Activated CD8-positive, alpha-beta memory T cell treated with anti-CD3 and anti-CD28 coated beads for 36 hours (primary cell): ENCODE results near the gene JMJD1C. TPM values are rescaled to one million over a fixed set of nuclear protein-coding genes. Genes with fewer than 3 reads are reported as not detected.

Experiments used
- CTCF ChIA-PET: fragments of 350-600 bp; sonication (Branson Sonifier 250); formaldehyde crosslinking; loops from one replicate; lab custom pipeline; 2021; ENCODE audit warnings: antibody characterized with exemption; lab: Charles Lee
- POLR2A ChIA-PET: fragments of 350-600 bp; sonication (Branson Sonifier 250); formaldehyde crosslinking; loops from one replicate; lab custom pipeline; 2021; ENCODE audit warnings: antibody characterized with exemption; lab: Charles Lee
- total RNA-seq, 2 experiments: library from RNA; stranded (reverse); gene quantifications; one replicate each; pipeline ENCODE4 v1.2.3, GENCODE V29; 2021

Gene JMJD1C
- total RNA-seq, 2 experiments from 2014 or later = 41.1 to 43.2 TPM

DNA sequence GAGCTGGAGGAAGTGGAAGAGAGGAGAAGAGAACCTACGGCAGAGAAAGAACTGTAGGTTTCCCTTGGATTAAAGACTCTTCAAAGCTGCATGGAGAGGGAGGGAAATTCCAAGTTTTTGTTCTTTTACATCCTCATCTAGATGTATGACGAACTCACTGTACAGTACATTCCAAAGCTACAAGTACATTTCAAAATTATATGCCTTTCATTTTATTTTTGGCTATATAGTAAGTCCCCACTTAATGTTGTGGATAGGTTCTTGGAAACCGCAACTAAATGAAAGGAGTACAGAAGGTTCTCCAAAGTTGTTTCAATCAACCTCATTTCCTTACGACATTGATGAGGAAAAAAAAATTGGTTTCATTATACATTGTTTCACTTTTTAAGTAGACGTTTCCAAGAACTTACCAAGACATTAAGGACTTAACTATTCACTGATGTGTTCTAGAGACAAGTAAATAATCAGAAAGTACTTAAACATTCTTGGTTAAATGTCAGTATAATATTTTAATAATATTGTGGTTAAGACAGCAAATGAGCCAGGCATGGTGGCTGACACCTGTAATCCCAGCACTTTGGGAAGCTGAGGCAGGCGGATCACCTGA lies 16.1 kb upstream of the JMJD1C start:
- POLR2A ChIA-PET = no interaction called here
- CTCF ChIA-PET = no interaction called here

DNA sequence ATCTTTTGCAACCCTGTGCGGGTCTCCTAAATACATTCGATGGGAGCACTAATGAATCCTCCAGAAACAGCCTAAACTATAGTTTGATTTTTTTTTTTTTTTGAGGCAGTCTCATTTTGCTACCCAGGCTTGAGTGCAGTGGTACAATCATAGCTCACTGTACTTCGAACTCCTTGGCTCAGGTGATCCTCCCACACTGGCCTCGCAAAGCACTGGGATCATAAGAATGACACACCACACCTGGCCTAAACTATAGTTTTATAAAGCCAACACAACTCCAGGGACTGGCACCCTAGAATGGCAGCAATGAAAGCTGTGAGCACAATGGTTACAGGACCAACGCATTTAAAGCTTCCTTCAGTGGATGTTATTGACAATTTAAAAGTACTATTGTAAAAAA lies 14.5 kb upstream of the JMJD1C start:
- ChIA-PET CTCF (no interaction called here), POLR2A (no interaction called here)

DNA sequence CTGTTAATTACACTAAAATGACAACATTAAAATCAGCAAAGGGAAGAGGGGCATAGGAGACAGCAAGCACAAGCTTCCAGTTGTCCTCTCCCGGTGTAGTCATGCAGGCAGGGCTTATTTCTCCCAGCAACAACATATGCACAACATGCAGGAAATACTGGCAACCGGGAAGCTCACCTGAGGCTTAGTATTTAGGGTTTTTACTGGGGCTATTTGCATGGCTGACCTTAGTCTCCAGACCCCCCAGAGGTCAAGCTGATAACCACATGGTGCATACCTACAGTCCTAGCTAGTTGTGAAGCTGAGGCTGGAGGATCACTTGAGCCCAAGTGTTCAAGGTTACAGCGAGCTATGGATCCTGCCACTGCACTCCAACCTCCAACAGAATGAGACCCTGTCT lies 12.8 kb upstream of the JMJD1C start:
- ChIA-PET POLR2A (no interaction called here), CTCF (interaction anchor here (1.4 kb wide), 1 partner anchor 312 kb away, joined by 3 read pairs; no protein-coding TSS in a partner anchor)

DNA sequence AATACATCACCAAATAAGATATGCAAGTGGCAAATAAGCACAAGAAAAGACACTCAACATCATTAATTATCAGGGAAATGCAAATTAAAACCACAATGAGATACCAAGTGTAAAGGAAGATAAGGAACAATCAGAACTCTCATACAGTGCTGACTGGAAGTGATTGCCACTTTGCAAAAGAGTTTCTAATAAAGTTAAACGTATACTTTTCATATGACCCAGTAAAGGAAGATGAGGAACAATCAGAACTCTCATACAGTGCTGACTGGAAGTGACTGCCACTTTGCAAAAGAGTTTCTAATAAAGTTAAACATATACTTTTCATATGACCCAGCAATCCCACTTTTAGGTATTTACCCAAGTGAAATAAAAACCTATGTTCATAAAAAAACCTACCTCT lies 12.2 kb upstream of the JMJD1C start:
- POLR2A ChIA-PET = no interaction called here

DNA sequence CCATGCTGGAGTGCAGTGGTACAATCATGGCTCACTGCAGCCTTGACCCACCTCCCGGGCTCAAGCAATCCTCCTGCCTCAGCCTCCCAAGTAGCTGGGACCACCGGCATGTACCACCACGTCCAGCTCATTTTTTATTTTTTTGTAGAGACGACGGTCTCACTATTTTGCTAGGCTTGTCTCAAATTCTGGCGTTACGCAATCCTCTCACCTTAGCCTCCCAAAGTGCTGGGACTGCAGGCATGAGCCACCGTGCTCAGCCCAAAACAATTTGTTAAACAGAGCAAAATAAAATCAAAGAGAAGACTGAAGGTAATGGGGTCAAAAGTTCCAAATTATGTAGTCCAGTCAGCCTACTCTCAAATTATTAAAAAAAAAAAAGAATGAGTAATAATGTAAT lies 8.7 kb upstream of the JMJD1C start:
- CTCF ChIA-PET = no interaction called here
- POLR2A ChIA-PET = no interaction called here

More for the DNA sequence above, 12.2 kb upstream of the JMJD1C start:
- CTCF ChIA-PET = interaction anchor here (1.4 kb wide), 1 partner anchor 311 kb away, joined by 3 read pairs; no protein-coding TSS in a partner anchor

DNA sequence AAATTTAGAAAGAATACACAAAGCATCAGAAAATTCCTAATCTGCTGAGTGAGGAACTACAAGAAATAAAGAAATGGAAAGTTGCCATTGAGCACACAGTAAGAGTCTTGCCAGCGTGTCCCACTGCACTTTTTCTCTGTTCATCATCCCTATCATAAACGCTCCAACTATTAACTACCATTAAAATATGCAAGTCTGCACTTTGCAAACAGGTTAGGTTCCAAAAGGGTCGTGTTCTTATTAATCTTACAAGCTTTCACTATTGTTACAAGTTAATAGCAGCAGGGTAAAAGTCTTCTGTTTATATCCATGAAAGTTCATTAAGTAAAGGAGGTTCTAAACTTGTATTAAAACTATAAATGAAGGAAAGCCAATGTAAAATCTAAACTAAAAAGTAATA lies 5.2 kb upstream of the JMJD1C start:
- POLR2A ChIA-PET = no interaction called here
- CTCF ChIA-PET = no interaction called here

DNA sequence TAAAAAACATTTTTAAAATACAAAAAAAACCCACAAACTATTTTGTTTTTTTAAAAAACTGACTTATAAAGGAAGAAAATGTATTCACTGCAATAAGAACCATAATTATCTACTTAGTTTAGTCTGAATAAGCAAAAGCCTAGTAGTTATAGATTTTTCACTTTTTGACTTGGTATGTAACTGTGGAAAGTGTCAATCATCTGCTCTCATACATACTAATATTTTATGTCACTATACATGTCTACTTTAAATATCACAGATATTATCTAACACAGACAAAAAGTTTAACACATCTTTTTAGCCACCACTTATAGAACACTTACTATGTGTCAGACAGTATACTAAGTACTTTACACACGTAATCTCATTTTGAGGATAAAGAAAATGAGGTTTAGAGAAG lies 3.2 kb upstream of the JMJD1C start:
- POLR2A ChIA-PET = no interaction called here
- CTCF ChIA-PET = no interaction called here

DNA sequence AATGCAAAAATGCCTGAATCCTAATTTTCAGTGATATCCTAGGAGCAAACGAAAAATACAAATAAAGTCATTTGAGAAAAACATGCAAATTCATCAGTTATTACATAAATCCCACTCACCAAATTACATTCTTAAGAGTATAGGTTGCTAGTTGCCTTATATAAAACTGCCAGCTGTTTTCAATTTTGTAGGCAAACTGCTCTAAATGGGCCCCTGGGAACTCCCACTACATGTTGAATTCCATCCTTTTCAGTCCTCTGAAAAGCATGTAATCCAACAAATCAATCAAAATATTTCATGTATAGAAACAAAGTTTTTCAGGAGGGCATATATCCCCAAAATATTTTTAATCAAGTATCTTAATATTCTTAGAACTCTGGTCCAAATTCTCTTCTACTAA lies 2.1 kb upstream of the JMJD1C start:
- CTCF ChIA-PET = no interaction called here

DNA sequence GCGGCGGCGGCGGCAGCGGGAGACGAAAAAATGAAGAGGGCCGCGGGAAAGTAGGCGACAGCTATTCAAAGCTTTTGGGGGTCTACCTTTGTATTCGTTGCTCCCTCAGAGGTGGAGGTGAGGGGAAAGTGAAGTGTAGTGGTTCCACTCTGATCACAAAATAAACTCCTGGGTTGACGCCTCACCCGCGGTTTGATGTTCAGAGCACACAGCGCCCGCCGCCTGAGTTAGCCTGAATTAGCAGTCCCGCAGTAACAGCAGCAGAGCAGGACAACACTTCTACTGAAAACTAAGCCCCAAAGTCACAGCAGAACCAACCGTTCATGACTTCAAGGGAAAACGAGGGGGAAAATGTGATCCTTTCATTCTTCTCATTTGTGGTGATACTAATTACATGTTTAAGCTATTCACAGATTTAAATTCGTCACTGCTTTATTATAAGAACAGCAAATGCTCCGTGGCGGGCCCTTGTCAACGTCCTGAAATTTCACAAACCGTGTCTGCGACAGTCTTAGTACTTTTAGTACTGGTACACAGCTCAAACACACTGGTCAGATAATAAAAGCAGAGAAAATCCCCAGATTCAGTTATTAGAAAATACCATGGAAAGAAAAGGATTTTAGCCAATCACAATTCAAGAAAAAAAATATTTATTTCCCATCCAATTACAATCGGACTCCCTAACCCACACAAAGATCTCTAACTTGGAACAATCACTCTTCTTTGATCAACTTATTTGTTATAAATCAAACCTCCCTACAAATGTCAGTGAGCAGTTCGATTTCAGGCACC lies 563 bp upstream of the JMJD1C start:
- POLR2A ChIA-PET = interaction anchor here (0.7 kb wide), 1 partner anchor 56 kb away, joined by 3 read pairs; no protein-coding TSS in a partner anchor
- CTCF ChIA-PET = no interaction called here

More for the DNA sequence above, 2.1 kb upstream of the JMJD1C start:
- POLR2A ChIA-PET = no interaction called here

DNA sequence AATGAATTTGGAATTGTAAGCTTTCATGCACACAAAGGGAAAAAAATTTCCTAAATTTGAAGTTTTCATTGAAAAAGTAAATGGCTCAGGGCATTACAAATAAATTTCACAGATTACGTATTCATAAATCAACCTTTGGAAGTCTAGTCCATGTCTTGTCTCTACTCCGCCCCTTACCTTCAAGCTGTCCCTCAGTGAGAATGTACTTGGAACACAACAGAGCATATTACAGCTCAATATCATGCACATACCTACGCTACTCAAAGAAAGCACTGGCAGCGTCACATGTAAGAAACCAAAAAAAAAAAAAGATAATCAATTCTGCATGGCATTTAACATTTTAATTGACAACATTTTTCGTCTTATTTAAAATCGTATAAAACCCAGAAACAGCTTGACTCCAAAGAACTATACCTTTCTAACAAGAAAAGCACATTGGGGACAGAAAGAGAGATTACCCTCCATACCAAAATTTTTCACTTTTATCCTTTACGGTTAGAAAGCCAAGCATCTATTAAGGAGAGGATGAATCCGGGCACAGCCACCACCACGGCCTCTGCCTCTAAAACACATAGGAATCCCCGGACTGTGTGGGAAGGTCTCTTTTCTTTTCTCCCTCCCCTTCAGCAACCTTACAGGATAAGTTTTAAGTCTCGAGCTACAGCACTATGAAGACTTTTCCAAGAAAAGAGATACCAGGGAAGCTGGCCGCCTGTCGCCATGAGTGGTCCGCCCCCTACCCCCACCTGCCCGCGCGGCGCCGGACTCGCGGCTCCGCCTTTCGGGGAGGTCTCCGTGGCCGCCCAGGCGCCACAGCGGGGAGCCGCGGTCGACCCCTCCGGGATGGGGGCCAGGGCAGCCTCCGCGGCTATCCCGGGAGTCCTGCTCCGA lies 1.1 kb downstream of the JMJD1C start:
- ChIA-PET CTCF (interaction anchor here (1.8 kb wide), 1 partner anchor 164 kb away, joined by 6 read pairs; no protein-coding TSS in a partner anchor), POLR2A (no interaction called here)

DNA sequence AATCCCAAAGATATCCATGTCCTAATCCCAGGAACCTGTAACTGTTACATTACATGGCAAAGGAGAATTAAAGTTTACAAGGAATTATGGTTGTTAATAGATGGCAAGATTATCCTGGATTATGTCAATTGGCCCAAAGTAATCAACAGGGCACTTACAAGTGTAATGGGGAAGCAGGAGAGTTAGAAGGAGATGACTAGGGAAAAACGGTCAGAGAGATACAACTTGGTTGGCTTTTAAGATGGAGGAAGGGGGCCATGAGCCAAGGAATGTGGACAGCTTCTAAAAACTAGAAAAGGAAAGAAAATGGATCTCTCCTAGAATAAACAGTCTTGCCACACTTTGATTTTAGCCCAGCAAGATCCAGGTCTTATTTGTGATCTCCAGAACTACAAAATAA lies 3.3 kb downstream of the JMJD1C start:
- ChIA-PET POLR2A (no interaction called here), CTCF (no interaction called here)

DNA sequence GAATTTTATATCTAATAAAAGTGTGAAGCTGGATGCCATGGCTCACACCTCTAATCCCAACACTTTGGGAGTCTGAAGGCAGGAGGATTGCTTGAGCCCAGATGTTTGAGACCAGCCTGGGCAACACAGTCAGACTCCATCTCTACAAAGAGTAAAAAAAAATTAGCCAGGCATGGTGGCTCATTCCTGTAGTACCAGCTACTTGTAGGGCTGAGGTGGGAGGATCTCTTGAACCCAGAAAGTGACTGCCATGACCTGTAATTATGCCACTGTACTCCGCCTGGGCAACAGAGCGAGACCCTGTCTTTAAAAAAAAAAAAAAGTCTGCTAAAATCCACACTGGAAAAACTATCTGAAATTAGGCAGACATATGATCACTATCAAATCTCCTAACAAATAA lies 7.6 kb downstream of the JMJD1C start:
- ChIA-PET POLR2A (no interaction called here), CTCF (interaction anchor here (0.8 kb wide), 1 partner anchor 265 kb away, joined by 4 read pairs; no protein-coding TSS in a partner anchor)

DNA sequence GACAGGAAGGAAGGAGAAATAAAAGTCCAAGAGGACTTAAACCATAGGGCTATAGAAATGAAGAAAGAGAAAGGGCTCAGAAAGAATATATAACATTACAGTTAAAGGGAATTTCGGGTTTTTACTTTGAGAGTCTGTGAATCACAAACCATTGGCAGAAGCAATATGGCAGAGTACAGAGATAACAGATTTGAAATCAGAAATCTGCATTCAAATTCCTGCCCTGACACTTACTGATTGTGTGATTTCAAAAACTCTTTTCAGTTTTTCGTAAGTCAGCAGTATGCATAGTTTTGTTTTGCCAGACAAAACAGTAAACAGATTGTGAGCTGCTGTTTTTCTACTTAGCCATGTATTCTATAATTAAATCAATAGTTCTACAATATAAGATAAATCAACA lies 8.2 kb downstream of the JMJD1C start:
- ChIA-PET POLR2A (no interaction called here), CTCF (no interaction called here)

DNA sequence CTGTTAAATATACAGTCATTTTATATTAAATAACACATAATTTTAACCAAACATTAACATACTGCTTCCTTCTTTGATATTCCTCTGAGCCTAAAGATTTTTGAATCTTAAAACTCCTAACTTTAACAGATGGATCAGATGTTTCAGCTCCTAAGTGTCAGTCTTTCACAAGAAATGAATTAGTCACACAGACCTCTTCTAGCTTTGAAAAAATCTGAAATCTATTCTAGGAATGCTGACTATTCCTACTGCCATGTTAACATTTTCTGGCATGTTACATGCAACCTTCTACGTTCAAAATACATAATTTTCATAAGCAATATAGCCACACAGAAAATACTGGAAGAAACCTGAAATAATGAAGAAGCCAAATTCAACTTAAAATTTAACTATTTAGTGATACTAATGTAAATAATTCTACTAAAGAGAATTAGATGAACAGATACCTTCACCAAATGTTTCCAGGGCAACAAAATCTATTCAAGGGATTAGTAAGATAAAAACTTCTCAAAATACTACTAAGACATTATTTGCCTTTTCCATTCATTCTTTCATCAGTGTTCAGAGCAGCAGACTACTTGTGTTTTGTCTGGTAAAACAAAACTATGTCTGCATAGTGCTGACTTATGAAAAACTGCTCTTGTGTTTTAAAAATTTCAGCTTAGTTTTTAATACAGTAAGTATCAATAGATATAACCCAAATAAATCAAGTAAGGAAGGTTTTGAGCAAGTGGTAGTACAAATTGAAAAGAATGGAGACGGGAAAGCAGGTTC lies 9.2 kb downstream of the JMJD1C start:
- ChIA-PET POLR2A (no interaction called here), CTCF (no interaction called here)

DNA sequence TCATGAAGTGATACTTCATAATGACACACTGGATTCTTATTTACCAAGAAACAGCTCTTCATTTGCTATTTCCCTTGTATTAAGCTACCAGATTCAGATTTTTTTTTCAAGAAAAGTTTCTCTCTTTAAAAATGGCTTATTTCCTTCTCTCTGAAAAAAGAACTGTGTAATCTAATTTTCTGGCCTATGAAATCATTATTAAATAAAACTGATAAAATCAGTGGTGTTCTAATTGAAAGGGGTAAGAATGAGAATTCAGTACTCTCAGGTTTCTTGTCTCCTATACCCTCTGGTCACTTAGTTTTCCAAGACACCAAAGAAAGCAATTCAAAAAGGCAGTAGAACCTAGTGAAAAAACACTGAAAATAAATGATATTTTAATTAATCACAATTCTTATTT lies 10.3 kb downstream of the JMJD1C start:
- CTCF ChIA-PET = no interaction called here
- POLR2A ChIA-PET = no interaction called here

DNA sequence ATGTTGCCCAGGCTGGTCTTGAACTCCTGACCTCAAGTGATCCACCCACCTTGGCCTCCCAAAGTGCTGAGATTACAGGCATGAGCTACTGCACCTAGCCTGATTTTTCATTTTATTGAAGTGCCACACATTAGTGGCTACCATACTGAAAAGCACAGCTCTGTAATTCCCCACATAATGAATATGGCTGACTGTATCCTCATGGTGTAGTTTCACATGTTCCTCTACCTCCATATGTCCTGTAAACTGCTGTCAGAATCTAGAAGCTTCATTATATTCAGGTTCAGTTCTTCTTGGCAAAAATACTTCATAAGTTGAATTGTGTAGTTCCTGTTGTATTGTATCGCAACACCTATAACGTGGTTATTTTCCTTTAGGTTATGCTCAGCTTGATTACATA lies 11.1 kb downstream of the JMJD1C start:
- ChIA-PET POLR2A (no interaction called here), CTCF (no interaction called here)

DNA sequence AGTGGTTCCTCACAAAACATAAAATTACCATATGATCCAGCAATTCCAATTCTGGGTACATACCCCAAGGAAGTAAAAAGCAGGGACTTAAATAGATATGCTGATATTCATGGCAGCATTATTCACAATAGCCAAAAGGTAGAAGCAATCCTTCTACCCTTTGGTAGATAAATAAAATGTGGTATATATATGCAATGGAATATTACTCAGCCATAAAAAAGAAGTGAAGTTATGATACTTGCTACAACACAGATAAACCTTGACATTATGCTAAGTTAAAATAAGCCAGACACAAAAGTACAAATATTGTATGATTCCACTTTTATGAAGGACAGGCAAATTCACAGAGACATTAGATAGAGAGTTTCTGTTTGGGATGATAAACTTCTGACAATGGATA lies 13.3 kb downstream of the JMJD1C start:
- CTCF ChIA-PET = no interaction called here
- POLR2A ChIA-PET = no interaction called here

DNA sequence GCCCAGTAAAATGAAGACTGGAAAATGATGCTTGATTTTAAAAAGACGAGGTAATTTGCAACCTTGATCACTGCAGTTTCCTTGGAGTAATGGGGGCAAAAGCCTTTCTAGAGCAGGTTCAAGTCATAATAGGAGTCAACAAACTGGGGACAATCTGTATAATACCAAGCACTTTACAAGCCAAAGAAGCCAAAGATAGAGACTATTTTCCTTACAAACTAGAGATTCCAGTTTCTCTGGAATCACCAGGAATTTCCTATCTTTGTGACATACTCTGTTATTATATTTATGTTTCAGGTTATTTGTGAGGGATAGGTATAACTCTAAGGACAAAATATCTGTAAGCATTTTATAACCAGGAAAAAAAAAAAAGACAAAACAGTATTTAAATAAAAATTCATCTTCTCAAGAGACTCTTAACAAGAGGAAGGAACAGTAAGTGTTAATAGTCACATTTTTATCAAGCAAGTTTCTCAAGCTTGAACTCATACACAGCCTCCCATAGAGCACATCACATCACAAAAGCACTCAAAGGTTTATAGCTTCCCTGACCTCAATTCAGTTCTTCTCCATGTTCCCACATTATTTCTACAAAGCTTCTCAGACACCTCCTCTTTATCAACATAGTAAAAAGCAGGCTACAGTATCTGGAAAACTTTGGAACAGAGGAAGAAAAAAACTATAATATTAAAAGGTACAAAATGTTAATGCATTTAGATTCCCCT lies 18.9 kb downstream of the JMJD1C start:
- ChIA-PET POLR2A (no interaction called here), CTCF (no interaction called here)

DNA sequence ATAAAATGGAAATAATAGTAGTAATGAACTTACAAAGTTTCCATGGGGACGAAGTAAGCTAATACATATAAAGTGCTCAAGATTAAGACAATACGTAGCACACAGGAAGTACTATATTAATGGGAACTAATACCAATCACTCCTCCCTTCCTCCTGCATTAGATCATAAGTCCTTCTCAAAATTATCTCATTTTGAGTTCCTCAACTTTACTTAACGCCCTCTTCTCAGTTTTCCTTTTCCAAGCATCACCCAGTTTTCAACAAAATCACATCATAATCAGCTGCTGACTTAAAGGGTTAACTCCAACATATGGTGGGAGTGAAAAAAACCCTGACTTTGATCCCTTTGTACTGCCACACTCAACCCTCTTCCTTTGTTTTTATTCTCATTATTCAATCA lies 24.4 kb downstream of the JMJD1C start:
- ChIA-PET CTCF (no interaction called here), POLR2A (no interaction called here)
